ENCODE results near the gene SYPL1.

DNA sequence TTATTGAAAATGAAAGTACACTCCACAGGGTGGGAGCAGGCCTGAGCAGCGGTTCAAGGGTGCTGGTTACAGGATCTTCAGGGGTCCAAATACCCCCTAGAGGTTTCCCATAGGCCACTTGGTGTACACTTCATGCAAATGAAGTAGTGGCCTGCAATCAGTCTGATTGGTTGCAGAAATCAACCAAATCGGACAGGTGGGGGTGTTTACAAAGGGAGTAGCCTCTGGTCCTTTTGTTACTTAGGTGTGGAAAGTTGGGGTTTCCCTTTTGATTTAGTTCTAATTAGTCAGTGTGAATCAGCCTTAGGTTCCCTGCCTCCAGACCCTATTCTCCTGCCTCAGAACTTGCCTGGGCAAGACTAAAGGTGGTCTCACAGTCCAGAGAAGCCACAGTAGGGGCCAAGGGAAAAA lies 49.6 kb downstream of the SYPL1 start:
- TF ChIP-seq, protein P1, sequence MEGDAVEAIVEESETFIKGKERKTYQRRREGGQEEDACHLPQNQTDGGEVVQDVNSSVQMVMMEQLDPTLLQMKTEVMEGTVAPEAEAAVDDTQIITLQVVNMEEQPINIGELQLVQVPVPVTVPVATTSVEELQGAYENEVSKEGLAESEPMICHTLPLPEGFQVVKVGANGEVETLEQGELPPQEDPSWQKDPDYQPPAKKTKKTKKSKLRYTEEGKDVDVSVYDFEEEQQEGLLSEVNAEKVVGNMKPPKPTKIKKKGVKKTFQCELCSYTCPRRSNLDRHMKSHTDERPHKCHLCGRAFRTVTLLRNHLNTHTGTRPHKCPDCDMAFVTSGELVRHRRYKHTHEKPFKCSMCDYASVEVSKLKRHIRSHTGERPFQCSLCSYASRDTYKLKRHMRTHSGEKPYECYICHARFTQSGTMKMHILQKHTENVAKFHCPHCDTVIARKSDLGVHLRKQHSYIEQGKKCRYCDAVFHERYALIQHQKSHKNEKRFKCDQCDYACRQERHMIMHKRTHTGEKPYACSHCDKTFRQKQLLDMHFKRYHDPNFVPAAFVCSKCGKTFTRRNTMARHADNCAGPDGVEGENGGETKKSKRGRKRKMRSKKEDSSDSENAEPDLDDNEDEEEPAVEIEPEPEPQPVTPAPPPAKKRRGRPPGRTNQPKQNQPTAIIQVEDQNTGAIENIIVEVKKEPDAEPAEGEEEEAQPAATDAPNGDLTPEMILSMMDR (IDR thresholded peaks at IDR 0.05 in 8 of 11, conservative IDR thresholded peaks at IDR 0.05 in 3 of 11), result no peak
- TF ChIP-seq POLR2AphosphoS5 (IDR thresholded peaks at IDR 0.05), result no peak

Data from spleen (tissue), 7 donors.